Astrocyte of the spinal cord (primary cell): ENCODE data around the gene RBM47.

ENCODE experiments used
- DNase-seq: peaks from one replicate; pipeline ENCODE4 v3.0.0; 2011; ENCODE audit warnings: low read depth, low spot score
- H3K4me3 ChIP-seq: 2 replicates; pipeline ENCODE4 v1.5.1; 2011; ENCODE audit warnings: low read depth, mild to moderate bottlenecking, low read length, moderate library complexity
- CTCF ChIP-seq: IDR thresholded peaks from 2 replicates; pipeline ENCODE4 v1.5.1; 2012; ENCODE audit warnings: low read depth, mild to moderate bottlenecking, low read length, inconsistent platforms
- in situ Hi-C: cut with HindIII; loops from 2 replicates; pipeline ENCODE4 v1.10.0; 2017; ENCODE audit warnings: low sequenced_read_pairs

RBM47 gene

DNA sequence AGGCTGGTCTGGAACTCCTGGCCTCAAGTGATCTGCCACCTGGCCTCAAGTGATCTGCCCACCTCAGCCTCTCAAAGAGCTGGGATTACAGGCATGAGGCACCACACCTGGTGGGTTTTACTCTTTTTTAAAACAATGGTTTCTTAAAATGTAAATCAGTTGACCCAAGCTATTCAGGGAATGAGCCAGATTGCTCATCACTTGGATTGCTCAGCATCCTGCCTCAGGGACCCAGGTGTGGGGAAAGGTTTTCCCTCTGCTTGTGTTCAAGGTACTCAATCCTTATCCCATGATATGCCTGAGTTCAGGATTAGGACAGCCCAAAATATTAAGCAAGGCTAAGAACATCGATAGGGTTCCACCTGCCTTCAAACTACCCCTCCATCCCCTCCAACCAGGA, 227.1 kb downstream of the RBM47 start:
- DNase-seq: no peak
- no peak for TF ChIP-seq CTCF
- no peak overlapping the region for H3K4me3 ChIP-seq
- in situ Hi-C loops: no loop called here

- DNase-seq: no peak
- in situ Hi-C loops: no loop called here
- H3K4me3 ChIP-seq: no peak overlapping the region
- TF ChIP-seq CTCF: no peak
Observed at GRCh38 chr4:40401631-40402030, 228.0 kb downstream of the RBM47 start.

DNA sequence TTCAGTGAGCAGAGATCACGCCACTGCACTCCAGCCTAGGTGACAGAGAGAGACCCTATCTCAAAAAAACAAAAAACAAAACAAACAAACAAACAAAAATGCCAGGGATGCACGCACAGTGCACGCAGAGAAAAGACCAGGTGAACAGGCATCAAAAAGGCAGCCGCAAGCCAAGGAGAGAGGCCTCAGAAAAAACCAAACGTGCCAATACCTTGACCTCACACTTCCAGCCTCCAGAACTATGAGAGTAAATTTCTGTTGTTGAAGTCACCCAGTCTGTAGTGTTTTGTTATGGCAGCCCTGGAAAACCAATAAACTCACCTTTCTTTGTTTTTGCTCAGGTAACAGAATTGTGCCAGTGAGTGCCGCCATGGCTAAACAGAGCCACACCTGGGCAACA, 228.6 kb downstream of the RBM47 start:
- no peak for TF ChIP-seq CTCF
- in situ Hi-C loops: no loop called here
- H3K4me3 ChIP-seq: no peak overlapping the region
- no peak for DNase-seq

DNA sequence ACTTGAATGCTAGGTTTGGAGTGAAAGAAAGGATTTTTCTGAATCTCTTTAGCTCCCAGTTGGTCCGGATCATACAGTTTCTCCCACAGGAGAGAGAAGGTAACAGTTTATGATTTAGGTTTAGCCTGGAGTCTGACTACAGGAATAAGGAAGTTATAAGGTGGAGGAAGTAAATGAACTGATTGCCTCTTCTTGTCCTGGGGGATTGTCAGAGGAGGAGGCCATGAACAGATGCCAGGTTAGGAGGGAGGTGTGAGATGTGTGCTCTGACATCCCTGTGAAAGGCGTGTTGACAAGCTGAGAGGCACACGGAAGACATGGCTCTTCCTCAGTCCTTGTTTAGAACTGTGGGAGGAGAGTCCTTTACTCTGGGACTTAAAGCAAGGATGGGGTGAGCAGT, 230.1 kb downstream of the RBM47 start:
- TF ChIP-seq CTCF: no peak
- in situ Hi-C loops: no loop called here
- H3K4me3 ChIP-seq: no peak overlapping the region
- DNase-seq: no peak

DNA sequence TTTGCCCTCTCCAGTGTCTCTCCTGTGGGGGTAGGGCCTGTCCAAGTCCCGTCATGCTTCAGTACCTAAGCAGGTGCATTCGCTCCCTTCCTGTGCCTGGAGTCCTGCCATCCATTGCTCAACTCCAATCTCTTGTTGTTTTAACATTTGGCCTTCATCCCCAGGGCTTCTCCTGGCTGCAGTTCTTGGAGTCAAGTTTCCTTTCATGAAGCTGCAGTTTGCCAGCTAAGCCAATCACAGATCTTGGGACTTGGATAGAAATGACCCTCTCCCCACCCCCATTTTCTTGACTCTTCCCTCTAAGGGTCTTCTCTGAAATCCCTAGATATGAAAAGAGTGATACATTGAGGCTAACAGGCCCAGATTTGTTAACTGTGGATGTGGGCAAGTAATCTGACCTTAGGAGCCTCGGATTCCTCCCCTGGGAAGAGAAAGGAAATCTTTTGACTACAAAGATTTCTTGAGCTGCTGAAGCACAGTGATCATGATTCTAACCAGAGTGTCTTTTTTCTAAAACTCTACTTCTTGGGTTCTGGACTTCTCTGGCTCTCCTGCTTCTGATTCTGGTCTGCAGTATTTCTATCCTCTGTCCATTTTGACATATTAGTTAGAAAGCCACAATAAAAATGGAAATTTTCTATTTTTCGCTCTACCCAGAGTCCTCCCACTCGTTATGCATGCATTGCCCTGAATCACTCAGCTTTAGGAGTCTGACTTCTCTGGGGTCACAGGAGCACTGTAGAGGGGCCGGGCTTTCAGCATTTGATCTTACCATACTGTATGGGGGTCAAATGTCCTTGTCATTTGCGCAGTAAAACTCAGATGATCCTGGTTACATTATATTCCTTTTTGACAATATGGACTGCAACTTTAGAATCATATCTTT, 233.5 kb downstream of the RBM47 start:
- H3K4me3 ChIP-seq: no peak overlapping the region
- peak; percentile 45 for DNase-seq
- in situ Hi-C loops: no loop called here
- TF ChIP-seq CTCF: no peak

GRCh38 chr4:40395166-40395900, 234.3 kb downstream of the RBM47 start:
- TF ChIP-seq CTCF: no peak
- in situ Hi-C loops: no loop called here

More at GRCh38 chr4:40395166-40395900, 234.3 kb downstream of the RBM47 start:
- no peak for DNase-seq
- no peak overlapping the region for H3K4me3 ChIP-seq
